Keratinocyte (primary cell): ENCODE results near the gene PDE4DIP.
"Not testable (repeated sequence)": the region's sequence is repeated elsewhere in the genome, so short reads cannot be mapped to it uniquely, and the experiment has no call there.

ENCODE experiments used
- CTCF ChIP-seq, 3 experiments: IDR thresholded peaks in 1 of 3; conservative IDR thresholded peaks in 1 of 3; optimal IDR thresholded peaks in 1 of 3; 2 replicates in 2 of 3; 3 replicates in 1 of 3; pipeline versions ENCODE3 to v1.5.1; 2011; ENCODE audit warnings: low read length in 3 of 3, mild to moderate bottlenecking in 3 of 3, moderate library complexity in 2 of 3, control low read depth in 1 of 3, inconsistent platforms in 1 of 3; ENCODE audit not compliant: insufficient read depth in 2 of 3; ENCODE audit errors: extremely low read depth in 1 of 3
- EZH2 ChIP-seq: IDR thresholded peaks from one replicate; pipeline ENCODE4 v1.6.1; 2012; ENCODE audit warnings: inconsistent platforms, mild to moderate bottlenecking, low read length, moderate library complexity

GRCh38 chr1:148860579-148861259, 16.5 kb downstream of the PDE4DIP start:
- TF ChIP-seq CTCF (optimal IDR thresholded peaks at IDR 0.05 in 1 of 3, IDR thresholded peaks at IDR 0.05 in 1 of 3, conservative IDR thresholded peaks at IDR 0.05 in 1 of 3; ENCODE audit: extremely low read depth in 1 of 3, insufficient read depth in 2 of 3, low read length in 3 of 3); EZH2: not testable (repeated sequence)
